Prostate gland (tissue), 2 donors: ENCODE results near the gene ARAP3.

Experiments used
- POLR2A ChIP-seq: fragments of 450-650 bp; IDR thresholded peaks from one replicate; pipeline ENCODE4 v1.6.1; 2016; ENCODE audit warnings: antibody characterized with exemption, mild to moderate bottlenecking
- TF ChIP-seq, protein P1 (sequence below), 4 experiments: fragments of 200-600 bp in 2 of 4; fragments of 450-650 bp in 2 of 4; sonication (generic) in 2 of 4; IDR thresholded peaks; 1 replicate in 3 of 4; 2 replicates in 1 of 4; pipeline ENCODE4 v1.5.1; 2016 to 2019; ENCODE audit warnings: antibody characterized with exemption in 4 of 4, mild to moderate bottlenecking in 2 of 4, moderate library complexity in 2 of 4

DNA sequence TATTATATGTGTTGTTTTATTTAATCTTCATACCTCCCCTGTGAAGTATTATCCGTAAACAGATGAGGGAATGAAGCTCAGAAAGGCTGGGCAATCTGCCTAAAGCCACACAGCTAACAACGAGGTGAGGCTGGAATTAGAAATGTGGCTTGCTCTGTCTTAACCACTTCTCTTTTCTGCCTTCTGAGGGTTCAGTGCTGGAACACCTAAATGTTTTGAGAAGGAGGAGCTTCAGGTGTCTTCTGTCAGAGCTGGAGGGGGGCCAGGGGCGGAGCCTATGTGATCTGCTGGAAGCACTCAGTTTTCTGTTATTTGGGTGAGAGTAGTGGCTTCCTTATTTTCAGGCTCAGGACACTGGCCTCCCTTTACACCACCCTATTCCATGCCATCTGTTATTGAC is 35.0 kb upstream of the ARAP3 start:
- TF ChIP-seq, protein P1, sequence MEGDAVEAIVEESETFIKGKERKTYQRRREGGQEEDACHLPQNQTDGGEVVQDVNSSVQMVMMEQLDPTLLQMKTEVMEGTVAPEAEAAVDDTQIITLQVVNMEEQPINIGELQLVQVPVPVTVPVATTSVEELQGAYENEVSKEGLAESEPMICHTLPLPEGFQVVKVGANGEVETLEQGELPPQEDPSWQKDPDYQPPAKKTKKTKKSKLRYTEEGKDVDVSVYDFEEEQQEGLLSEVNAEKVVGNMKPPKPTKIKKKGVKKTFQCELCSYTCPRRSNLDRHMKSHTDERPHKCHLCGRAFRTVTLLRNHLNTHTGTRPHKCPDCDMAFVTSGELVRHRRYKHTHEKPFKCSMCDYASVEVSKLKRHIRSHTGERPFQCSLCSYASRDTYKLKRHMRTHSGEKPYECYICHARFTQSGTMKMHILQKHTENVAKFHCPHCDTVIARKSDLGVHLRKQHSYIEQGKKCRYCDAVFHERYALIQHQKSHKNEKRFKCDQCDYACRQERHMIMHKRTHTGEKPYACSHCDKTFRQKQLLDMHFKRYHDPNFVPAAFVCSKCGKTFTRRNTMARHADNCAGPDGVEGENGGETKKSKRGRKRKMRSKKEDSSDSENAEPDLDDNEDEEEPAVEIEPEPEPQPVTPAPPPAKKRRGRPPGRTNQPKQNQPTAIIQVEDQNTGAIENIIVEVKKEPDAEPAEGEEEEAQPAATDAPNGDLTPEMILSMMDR (IDR thresholded peaks at IDR 0.05): no peak
- TF ChIP-seq POLR2A: no peak
